T-helper 1 cell treated with Interleukin-12 subunit alpha and Interleukin-12 subunit beta and Interleukin-4 antibody, amounts not matched to agents 30 μg/mL and 1 μg/mL, for 36 hours (primary cell): Measurements from ENCODE around the gene STRBP.

Source experiments
- H3K27ac Mint-ChIP-seq: one replicate; pipeline ENCODE4 v1.8.0; 2021; ENCODE audit warnings: mild to moderate bottlenecking, mixed read lengths
- H3K27me3 Mint-ChIP-seq: one replicate; pipeline ENCODE4 v1.8.0; 2021; ENCODE audit warnings: low read depth, mixed read lengths
- H3K36me3 Mint-ChIP-seq: one replicate; pipeline ENCODE4 v1.8.0; 2021; ENCODE audit warnings: low read depth, mixed read lengths
- H3K4me1 Mint-ChIP-seq: one replicate; pipeline ENCODE4 v1.8.0; 2021; ENCODE audit warnings: low read depth, mixed read lengths
- H3K4me3 Mint-ChIP-seq: one replicate; pipeline ENCODE4 v1.8.0; 2021; ENCODE audit warnings: mild to moderate bottlenecking, moderate library complexity, mixed read lengths
- H3K9me3 Mint-ChIP-seq: one replicate; pipeline ENCODE4 v1.8.0; 2021; ENCODE audit warnings: mixed read lengths

The STRBP gene

DNA sequence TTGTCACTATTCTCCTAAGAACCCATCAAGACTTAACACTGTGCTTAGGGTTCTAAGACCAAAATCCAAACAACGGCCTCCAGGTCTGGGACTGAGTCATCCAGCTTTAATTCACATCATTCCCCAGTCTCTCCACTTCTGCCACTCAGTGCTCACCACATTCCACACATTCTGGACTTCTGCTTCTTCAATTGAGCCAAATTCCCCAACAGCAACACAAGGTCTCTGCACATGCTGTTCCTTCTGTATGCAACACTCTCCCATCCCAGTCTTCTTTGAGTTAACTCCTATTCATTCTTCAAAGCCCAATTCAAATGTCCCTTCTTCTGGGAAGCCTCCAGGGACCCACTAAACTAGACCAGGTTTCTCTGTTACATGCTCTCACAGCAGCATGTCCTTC, 137.1 kb downstream of the STRBP start:
- Mint-ChIP-seq H3K4me3 (no peak overlapping the region), H3K4me1 (no peaks in the 10 kb centered on the region), H3K27me3 (no peaks in the 10 kb centered on the region), H3K9me3 (no peaks in the 10 kb centered on the region), H3K27ac (no peak overlapping the region), H3K36me3 (no peaks in the 10 kb centered on the region)

DNA sequence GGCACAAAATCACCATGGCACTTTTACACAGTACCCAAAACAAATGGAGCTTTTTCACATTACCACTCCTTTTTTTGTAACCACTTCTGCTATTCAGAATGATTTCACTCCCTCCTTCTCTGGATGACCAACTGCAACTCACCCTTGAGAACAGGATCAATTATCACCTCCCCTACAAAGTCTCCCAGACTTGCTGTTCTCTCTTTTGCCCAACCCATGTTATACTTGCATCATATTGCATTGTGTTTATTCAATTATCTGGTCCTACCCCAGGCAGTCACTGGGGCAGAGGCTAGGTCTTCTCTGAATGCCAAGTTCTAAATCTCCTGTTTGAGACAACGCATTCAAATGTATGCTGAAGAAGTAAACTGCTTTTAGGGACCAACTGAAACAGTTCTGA, 139.0 kb downstream of the STRBP start:
- H3K9me3 Mint-ChIP-seq: no peaks in the 10 kb centered on the region
- H3K36me3 Mint-ChIP-seq: no peaks in the 10 kb centered on the region
- H3K27ac Mint-ChIP-seq: no peak overlapping the region
- no peaks in the 10 kb centered on the region for H3K4me1 Mint-ChIP-seq
- no peak overlapping the region for H3K4me3 Mint-ChIP-seq
- no peaks in the 10 kb centered on the region for H3K27me3 Mint-ChIP-seq

DNA sequence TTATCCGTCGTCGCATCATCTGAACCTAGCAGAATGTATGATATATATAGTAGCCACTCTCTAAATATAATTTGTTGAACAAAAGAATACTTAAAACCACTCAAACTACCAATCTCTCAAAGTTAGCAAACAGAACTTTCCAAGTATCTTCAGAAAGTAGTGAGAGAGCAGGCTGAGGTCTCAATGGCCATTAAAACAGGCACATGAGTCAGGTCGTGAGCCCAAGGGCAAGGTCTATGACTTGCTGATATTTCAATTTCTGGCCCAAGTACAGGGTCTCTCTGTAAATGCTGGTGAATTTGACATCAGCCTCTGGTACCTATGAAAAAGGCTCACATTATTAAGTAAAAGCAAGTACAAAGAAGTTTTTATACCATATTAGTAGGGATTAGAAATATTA, 139.8 kb downstream of the STRBP start:
- Mint-ChIP-seq H3K4me1 (no peaks in the 10 kb centered on the region), H3K36me3 (no peaks in the 10 kb centered on the region), H3K27ac (no peak overlapping the region), H3K27me3 (no peaks in the 10 kb centered on the region), H3K4me3 (no peak overlapping the region), H3K9me3 (no peaks in the 10 kb centered on the region)

DNA sequence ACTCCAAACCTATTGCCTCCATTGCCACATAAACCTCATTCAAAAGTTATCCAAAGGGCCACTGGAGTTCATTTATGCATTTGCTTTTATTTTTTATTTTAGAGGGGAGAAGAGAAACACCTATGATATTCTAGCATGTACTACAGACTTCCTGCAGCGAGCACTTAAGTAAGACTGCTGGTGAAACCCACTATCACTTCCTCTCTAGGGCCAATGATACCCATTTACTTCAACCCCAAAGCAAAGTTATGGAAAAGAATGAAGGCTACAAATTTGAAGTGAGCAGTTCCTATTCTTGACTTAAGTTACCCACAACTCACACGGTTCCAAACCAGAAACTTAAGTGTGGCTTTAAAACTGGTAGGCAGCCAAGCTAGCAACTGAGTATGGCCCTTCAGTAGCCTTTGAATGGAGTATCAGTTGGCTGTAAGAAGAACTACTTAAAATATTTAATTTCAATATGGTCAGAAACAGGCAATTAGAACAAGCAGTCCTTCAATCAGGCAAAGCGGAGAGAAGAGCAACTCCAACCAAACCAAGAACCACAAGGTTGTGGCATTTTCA, 140.8 kb downstream of the STRBP start:
- H3K27ac Mint-ChIP-seq: no peak overlapping the region
- no peaks in the 10 kb centered on the region for H3K36me3 Mint-ChIP-seq
- no peaks in the 10 kb centered on the region for H3K4me1 Mint-ChIP-seq
- H3K4me3 Mint-ChIP-seq: no peak overlapping the region
- no peaks in the 10 kb centered on the region for H3K9me3 Mint-ChIP-seq
- no peaks in the 10 kb centered on the region for H3K27me3 Mint-ChIP-seq

DNA sequence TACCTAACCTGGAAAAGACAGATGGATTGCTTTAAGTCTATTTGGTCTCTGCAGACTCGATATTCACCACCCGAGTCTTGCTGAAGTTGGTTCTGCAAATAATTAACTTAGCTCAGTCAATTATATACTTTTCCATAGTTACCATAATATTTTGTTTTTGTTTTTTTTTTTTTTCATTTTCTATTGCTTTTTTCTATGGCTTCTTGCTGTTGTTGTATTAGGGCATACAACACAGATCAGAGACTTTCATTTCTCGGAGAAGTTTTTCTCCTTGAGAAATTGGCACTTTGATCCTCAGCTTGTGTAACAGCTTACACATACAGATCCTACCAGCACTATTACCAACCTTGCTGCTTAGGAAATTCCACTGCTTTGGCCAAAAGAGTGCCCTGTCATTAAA, 146.9 kb downstream of the STRBP start:
- no peaks in the 10 kb centered on the region for H3K4me1 Mint-ChIP-seq
- no peak overlapping the region for H3K27ac Mint-ChIP-seq
- H3K9me3 Mint-ChIP-seq: no peaks in the 10 kb centered on the region
- H3K36me3 Mint-ChIP-seq: no peaks in the 10 kb centered on the region
- no peak overlapping the region for H3K4me3 Mint-ChIP-seq
- H3K27me3 Mint-ChIP-seq: no peaks in the 10 kb centered on the region

DNA sequence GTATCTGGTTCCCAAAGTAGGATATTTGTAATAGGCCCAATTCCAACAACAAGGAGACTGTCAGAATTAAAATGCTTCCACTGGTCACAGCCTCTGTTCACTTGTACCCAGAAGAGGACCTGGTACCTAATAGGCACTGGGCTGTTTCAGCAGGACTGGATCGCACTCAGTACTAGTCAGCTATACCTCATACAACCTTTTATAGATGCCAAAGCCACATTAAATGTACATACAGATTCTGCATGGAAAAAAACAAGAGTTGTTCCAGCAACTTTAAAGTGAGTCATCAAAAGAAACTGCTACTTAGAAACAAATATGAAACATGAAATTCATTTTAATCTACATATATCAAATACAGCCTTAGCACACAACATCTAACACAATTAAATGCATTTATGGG, 147.4 kb downstream of the STRBP start:
- Mint-ChIP-seq H3K27me3 (no peaks in the 10 kb centered on the region), H3K36me3 (no peaks in the 10 kb centered on the region), H3K4me1 (no peaks in the 10 kb centered on the region), H3K27ac (no peak overlapping the region), H3K9me3 (no peaks in the 10 kb centered on the region), H3K4me3 (no peak overlapping the region)

DNA sequence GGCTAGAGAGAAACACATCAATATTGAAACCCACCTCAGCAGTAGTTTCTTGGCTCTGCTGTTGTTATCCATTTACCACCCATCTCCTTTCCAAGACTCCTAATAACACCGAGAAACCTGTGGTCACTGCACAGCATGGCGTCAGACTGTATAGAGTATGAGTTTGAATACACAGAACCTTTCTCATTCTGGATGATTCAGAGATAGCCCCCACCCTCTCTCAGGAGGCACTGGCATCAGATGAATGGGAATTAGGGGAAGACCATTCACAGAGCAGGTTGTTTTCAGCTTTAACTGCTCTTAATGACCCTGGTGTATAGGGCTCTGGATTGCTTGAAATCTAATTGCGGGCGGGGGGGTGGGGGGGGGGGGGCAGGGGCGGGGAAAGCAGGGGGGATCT, 148.3 kb downstream of the STRBP start:
- Mint-ChIP-seq H3K4me1 (no peaks in the 10 kb centered on the region), H3K27me3 (no peaks in the 10 kb centered on the region), H3K36me3 (no peaks in the 10 kb centered on the region), H3K4me3 (no peak overlapping the region), H3K27ac (no peak overlapping the region), H3K9me3 (no peaks in the 10 kb centered on the region)

DNA sequence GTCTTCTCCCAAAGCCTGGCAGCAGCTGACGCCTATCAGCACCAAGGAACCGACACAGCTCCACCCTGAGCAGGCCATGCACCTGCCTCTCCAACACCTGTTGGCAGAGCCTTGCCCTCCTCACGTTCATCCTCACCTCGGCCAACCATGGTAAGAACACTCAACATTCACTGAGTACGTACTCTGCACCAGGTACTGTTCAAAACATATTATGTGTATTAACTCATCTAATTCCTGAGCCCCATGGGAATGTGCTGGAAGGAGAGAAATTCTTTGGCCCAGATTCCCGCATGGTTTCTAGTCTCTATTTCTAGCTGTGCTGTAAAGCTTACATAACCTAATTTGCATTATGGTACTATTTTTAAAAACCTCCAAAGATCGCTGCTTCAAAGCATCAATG, 148.8 kb downstream of the STRBP start:
- H3K36me3 Mint-ChIP-seq: no peaks in the 10 kb centered on the region
- no peaks in the 10 kb centered on the region for H3K4me1 Mint-ChIP-seq
- no peak overlapping the region for H3K27ac Mint-ChIP-seq
- H3K9me3 Mint-ChIP-seq: no peaks in the 10 kb centered on the region
- no peak overlapping the region for H3K4me3 Mint-ChIP-seq
- no peaks in the 10 kb centered on the region for H3K27me3 Mint-ChIP-seq

DNA sequence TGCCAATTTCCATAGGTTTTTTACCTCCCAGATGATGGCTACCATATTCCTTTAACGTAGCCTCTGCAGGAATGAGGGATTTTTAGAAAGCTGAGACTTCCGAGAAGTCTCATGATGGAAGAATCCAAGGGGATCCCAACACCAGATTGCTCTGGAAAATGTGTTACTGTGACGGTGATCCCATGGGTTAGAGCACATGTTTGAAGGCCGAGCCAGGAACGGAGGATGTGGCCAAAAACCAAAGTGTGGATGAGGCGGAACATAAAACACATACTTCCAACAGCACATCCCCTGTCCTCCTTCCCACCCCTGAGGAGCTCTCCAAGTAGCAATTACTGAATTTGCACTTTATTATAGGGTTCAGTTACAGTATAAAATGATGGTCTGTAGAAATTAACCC, 152.3 kb downstream of the STRBP start:
- H3K27ac Mint-ChIP-seq: no peak overlapping the region
- H3K4me1 Mint-ChIP-seq: peaks cover 6% of the 10 kb centered on the region
- no peak overlapping the region for H3K4me3 Mint-ChIP-seq
- no peaks in the 10 kb centered on the region for H3K27me3 Mint-ChIP-seq
- no peaks in the 10 kb centered on the region for H3K9me3 Mint-ChIP-seq
- H3K36me3 Mint-ChIP-seq: no peaks in the 10 kb centered on the region

DNA sequence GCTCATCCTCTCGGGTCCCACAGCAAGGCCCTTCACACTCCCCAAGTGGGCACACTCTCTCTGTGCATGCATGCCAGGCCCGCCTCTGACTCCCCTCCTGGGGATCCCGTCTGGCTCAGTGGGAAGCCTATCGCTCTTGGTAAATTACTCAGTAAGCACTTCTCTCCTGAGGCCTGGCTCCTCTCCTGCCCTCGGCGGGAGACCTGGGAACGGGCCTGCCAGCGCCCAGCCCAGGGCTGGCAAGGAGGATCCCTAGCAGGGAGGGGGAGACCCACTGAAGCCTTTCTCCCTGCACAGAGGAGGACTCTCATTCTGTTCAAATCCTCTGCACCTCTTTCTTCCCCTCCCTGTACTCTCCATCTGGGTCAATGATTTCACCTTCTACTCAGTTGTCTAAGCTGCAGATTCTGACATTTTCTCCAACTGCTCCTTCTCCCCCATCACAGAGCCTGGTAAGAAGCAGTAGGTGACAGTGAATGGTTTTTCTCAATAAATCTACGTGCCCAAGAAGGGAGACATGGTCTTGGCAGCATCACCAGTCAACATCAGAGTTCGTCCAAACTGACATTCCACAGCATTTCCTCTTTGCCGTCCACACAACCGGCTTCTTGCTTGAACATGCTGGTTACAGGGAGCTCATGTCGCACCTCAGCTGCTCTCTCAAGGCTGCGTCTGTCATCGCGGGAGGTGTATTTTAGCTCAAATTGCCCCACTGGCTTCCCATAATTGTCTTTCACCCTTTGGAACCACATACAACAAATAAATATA, 153.1 kb downstream of the STRBP start:
- H3K27ac Mint-ChIP-seq: no peak overlapping the region
- no peaks in the 10 kb centered on the region for H3K27me3 Mint-ChIP-seq
- H3K9me3 Mint-ChIP-seq: no peaks in the 10 kb centered on the region
- peaks cover 6% of the 10 kb centered on the region for H3K4me1 Mint-ChIP-seq
- H3K4me3 Mint-ChIP-seq: no peak overlapping the region
- no peaks in the 10 kb centered on the region for H3K36me3 Mint-ChIP-seq

DNA sequence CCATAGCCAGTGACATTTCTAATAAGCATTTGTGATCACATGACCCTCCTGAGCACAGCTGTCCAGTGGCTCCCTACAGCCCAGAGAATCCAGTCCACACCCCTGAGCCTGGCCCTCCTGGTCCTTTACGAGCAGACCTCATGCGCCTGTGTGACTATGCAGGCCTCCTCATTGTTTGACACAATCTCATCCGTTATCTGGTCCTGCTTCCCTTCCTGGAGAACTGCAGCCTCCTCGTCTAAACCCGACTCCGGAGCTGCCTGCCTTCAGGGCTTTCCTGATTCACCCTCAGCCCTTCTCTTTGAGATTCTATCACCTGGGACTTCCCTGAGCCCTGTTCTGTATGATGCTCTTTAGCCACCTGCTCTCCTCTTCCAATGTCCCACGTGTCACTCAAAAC, 155.2 kb downstream of the STRBP start:
- H3K27me3 Mint-ChIP-seq: no peaks in the 10 kb centered on the region

DNA sequence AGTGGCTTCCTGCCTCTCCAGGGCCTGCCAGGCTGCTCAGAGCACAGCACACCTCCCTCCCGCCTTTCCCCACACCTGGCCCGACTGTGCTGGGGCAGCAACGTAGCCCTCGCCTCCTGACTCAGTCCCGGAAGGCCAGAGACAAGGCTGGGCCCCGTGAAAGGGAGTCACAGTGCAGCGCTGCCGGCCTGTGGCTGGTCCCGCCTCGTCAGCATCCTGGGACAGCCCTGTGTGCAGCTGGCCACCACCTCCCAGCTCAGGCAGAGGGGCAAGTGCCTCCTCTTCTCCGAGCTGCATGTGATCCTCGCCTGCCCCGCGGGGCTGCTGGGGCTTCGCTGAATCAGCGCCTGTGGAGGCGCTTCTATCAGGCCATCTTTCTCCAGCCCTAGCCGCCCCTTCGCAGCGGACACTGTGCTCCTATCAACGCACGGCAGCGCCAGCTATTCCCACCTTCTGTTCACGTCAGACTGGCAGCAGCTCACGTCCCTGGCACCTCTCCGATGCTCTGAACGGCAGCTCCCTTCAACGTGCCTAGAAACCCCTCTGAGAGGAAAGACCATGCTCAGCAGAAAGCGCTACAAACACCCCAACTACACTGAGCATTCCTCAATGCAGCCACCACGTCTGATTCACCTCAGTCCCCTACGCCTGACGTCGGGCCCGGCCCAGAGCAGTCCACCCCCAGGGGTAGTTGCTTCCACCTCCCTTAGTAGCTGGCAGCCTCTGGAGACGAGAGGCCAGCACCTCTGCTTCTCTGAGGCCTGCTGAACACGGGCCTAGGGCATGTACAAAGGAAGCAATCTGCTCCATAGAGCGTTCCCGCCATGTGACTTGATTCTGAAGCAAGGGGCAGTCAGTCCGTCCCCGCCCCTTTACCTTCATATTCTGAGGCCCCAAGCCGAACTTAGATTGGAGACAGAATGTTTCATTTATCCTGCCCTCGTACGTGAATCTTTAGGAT, 156.1 kb downstream of the STRBP start:
- Mint-ChIP-seq H3K27ac (no peak overlapping the region), H3K36me3 (peaks cover 1% of the 10 kb centered on the region), H3K4me3 (no peak overlapping the region), H3K4me1 (peaks cover 6% of the 10 kb centered on the region), H3K27me3 (no peaks in the 10 kb centered on the region), H3K9me3 (no peaks in the 10 kb centered on the region)

More for the DNA sequence above, 155.2 kb downstream of the STRBP start:
- H3K27ac Mint-ChIP-seq: no peak overlapping the region
- no peaks in the 10 kb centered on the region for H3K36me3 Mint-ChIP-seq
- peaks cover 6% of the 10 kb centered on the region for H3K4me1 Mint-ChIP-seq
- no peak overlapping the region for H3K4me3 Mint-ChIP-seq
- no peaks in the 10 kb centered on the region for H3K9me3 Mint-ChIP-seq

DNA sequence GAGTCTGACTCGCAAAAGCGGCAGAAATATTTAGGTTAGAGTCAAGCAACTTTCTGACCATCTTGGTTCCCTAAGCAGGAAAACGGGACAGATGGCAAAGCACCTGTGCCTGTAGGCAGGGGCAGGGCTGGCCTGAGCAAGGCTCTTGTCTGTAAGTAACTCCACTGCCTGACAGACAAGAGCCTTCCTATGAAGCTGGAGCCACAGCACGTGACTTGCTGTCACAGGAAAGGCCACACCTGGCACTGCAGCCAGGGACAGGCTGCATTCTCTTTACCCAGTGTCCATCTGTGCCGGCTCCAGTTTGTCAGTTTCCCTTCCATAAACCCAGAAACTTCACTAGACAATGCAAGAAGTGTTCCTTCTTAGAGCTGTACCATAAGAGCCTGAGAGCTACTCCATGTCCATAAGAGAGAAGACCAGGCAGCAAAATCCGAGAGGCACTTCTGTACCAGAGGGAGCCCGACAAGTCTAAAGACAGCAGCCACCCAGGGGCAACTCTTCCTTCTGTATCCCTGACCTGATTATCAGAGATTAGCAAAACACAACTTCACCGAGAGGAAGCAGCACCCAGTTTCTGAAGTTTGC, 156.9 kb downstream of the STRBP start:
- no peaks in the 10 kb centered on the region for H3K9me3 Mint-ChIP-seq
- H3K27ac Mint-ChIP-seq: no peak overlapping the region
- H3K27me3 Mint-ChIP-seq: no peaks in the 10 kb centered on the region
- H3K4me1 Mint-ChIP-seq: peaks cover 6% of the 10 kb centered on the region
- H3K4me3 Mint-ChIP-seq: no peak overlapping the region
- H3K36me3 Mint-ChIP-seq: peaks cover 6% of the 10 kb centered on the region

DNA sequence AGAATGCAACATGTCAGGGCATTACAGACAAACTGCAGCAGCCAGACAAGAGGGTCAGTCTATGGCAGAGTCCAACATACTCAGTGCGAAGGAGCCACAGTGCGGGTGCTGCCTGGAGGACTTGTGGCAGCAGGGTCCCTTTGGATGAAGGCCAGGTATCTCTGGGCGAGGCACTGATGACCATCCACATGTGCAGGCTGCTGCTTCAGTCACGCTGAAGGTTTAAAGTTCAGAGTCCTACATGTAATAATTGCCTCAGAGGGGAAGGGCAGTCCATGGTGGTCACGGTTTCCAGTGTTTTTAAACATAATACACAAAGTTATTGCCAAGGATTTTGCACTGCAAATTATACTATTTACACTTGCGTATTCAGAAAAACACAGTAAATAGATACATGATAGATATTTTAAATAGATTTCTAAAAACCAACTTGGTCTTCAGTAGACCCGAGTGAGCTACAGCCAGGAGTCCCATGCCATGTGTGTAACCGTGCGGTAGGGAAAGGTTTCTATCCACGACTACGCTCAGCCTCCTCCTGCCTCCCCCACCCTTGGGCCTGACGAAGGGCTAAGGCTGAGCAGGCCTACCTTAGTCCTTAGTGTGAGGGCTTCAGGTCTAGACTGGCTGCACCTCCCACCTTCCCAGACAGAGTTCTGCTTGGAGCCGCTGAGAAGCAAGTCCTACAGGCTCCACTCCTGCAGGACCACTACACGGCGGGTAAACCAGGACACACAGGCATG, 158.7 kb downstream of the STRBP start:
- Mint-ChIP-seq H3K4me1 (peaks cover 6% of the 10 kb centered on the region), H3K27ac (no peak overlapping the region), H3K9me3 (no peaks in the 10 kb centered on the region), H3K27me3 (no peaks in the 10 kb centered on the region), H3K4me3 (no peak overlapping the region), H3K36me3 (peaks cover 7% of the 10 kb centered on the region)
